H9 (cell line): Measurements from ENCODE around the gene OLFM1. TPM values are rescaled to one million over a fixed set of nuclear protein-coding genes. Genes with fewer than 3 reads are reported as not detected.

Source experiments
- DNase-seq: peaks from one replicate; pipeline ENCODE4 v3.0.0-alpha.2; 2017
- H2AFZ ChIP-seq: one replicate; pipeline ENCODE4 v1.6.1; 2013; ENCODE audit warnings: mild to moderate bottlenecking, low read length, control low read depth, moderate library complexity
- H2AK5ac ChIP-seq: 2 replicates; pipeline ENCODE4 v1.6.1; 2013; ENCODE audit warnings: low read length, control low read depth, mixed read lengths; ENCODE audit not compliant: insufficient read length
- H2BK120ac ChIP-seq: one replicate; pipeline ENCODE4 v1.6.1; 2013; ENCODE audit warnings: low read depth, mild to moderate bottlenecking, low read length, control low read depth, inconsistent platforms; ENCODE audit not compliant: poor library complexity, severe bottlenecking
- H2BK12ac ChIP-seq: 2 replicates; pipeline ENCODE4 v1.6.1; 2013; ENCODE audit warnings: low read length, control low read depth, mixed read lengths, low read depth; ENCODE audit not compliant: insufficient read length
- H2BK15ac ChIP-seq: 2 replicates; pipeline ENCODE4 v1.6.1; 2013; ENCODE audit warnings: low read depth, low read length, control low read depth
- H2BK20ac ChIP-seq: one replicate; pipeline ENCODE4 v1.6.1; 2013; ENCODE audit warnings: low read depth, mild to moderate bottlenecking, low read length, control low read depth, inconsistent platforms; ENCODE audit not compliant: poor library complexity, severe bottlenecking
- H2BK5ac ChIP-seq: 2 replicates; pipeline ENCODE4 v1.6.1; 2013; ENCODE audit warnings: low read length, control low read depth, mixed read lengths; ENCODE audit not compliant: insufficient read length
- H3K14ac ChIP-seq: 2 replicates; pipeline ENCODE4 v1.6.1; 2013; ENCODE audit warnings: low read length, control low read depth; ENCODE audit not compliant: insufficient read depth
- H3K18ac ChIP-seq: 2 replicates; pipeline ENCODE4 v1.6.1; 2013; ENCODE audit warnings: low read depth, mild to moderate bottlenecking, mixed read lengths, low read length, control low read depth; ENCODE audit not compliant: insufficient read length
- H3K23ac ChIP-seq: 2 replicates; pipeline ENCODE4 v1.6.1; 2013; ENCODE audit warnings: low read length, control low read depth, mixed read lengths, low read depth; ENCODE audit not compliant: insufficient read length
- H3K23me2 ChIP-seq: 2 replicates; pipeline ENCODE4 v1.6.1; 2013; ENCODE audit warnings: low read depth, mild to moderate bottlenecking, mixed read lengths, low read length, control low read depth; ENCODE audit not compliant: insufficient read length, poor library complexity, severe bottlenecking
- H3K27ac ChIP-seq: 2 replicates; pipeline ENCODE4 v1.5.1; 2013; ENCODE audit warnings: low read length, control low read depth, mixed read lengths, low read depth; ENCODE audit not compliant: insufficient read length
- H3K27me3 ChIP-seq: 2 replicates; pipeline ENCODE4 v1.6.1; 2013; ENCODE audit warnings: low read length, control low read depth, inconsistent platforms; ENCODE audit not compliant: insufficient read depth
- H3K4ac ChIP-seq: 2 replicates; pipeline ENCODE4 v1.6.1; 2013; ENCODE audit warnings: low read depth, mild to moderate bottlenecking, control low read depth, inconsistent platforms, low read length, moderate library complexity
- H3K4me1 ChIP-seq: 2 replicates; pipeline ENCODE4 v1.6.1; 2013; ENCODE audit warnings: low read length, control low read depth, inconsistent platforms; ENCODE audit not compliant: insufficient read depth
- H3K4me2 ChIP-seq: 2 replicates; pipeline ENCODE4 v1.6.1; 2013; ENCODE audit warnings: low read length, control low read depth, mixed read lengths; ENCODE audit not compliant: insufficient read length, insufficient read depth
- H3K56ac ChIP-seq: 2 replicates; pipeline ENCODE4 v1.6.1; 2013; ENCODE audit warnings: low read depth, mild to moderate bottlenecking, mixed read lengths, low read length, control low read depth; ENCODE audit not compliant: insufficient read length
- H3K79me1 ChIP-seq: 2 replicates; pipeline ENCODE4 v1.6.1; 2013; ENCODE audit warnings: low read depth, mild to moderate bottlenecking, moderate library complexity, low read length, control low read depth, inconsistent platforms; ENCODE audit not compliant: insufficient read depth, poor library complexity, severe bottlenecking
- H3K79me2 ChIP-seq: 2 replicates; pipeline ENCODE4 v1.6.1; 2013; ENCODE audit warnings: low read length, control low read depth, inconsistent platforms; ENCODE audit not compliant: insufficient read depth
- H3K9ac ChIP-seq: 2 replicates; pipeline ENCODE4 v1.6.1; 2013; ENCODE audit warnings: low read length, control low read depth, mixed read lengths; ENCODE audit not compliant: insufficient read length; ENCODE audit errors: extremely low read depth
- H3K9me3 ChIP-seq: one replicate; pipeline ENCODE4 v1.6.1; 2013; ENCODE audit warnings: low read depth, low read length, inconsistent platforms; ENCODE audit not compliant: control insufficient read depth
- H3T11ph ChIP-seq: one replicate; pipeline ENCODE4 v1.6.1; 2013; ENCODE audit warnings: mild to moderate bottlenecking, low read length, control low read depth, inconsistent platforms
- H4K20me1 ChIP-seq: one replicate; pipeline ENCODE4 v1.6.1; 2013; ENCODE audit not compliant: control insufficient read depth, insufficient read length, insufficient read depth
- H4K5ac ChIP-seq: 2 replicates; pipeline ENCODE4 v1.6.1; 2013; ENCODE audit warnings: low read depth, mild to moderate bottlenecking, mixed read lengths, low read length, control low read depth; ENCODE audit not compliant: insufficient read length
- H4K8ac ChIP-seq: replicated peaks from 2 replicates; pipeline ENCODE4 v1.6.1; 2013; ENCODE audit warnings: low read length, control low read depth, mixed read lengths, low read depth; ENCODE audit not compliant: insufficient read length
- H4K91ac ChIP-seq: 2 replicates; pipeline ENCODE4 v1.6.1; 2013; ENCODE audit warnings: low read depth, mild to moderate bottlenecking, moderate library complexity, mixed read lengths, low read length, control low read depth; ENCODE audit not compliant: insufficient read length
- H3K27ac Mint-ChIP-seq, 3 experiments: 2 replicates in 2 of 3; 3 replicates in 1 of 3; pipeline ENCODE4 v1.8.0; 2020 to 2021; ENCODE audit warnings: mixed read lengths in 3 of 3, mild to moderate bottlenecking in 1 of 3, moderate library complexity in 1 of 3
- H3K27me3 Mint-ChIP-seq: 2 replicates; pipeline ENCODE4 v1.8.0; 2021; ENCODE audit warnings: low read depth, mild to moderate bottlenecking, moderate library complexity, mixed read lengths
- H3K36me3 Mint-ChIP-seq, 3 experiments: 2 replicates in 2 of 3; 3 replicates in 1 of 3; pipeline ENCODE4 v1.8.0; 2020 to 2021; ENCODE audit warnings: low read depth in 3 of 3, mixed read lengths in 3 of 3; ENCODE audit not compliant: insufficient read depth in 1 of 3
- H3K4me1 Mint-ChIP-seq, 2 experiments: 2 replicates each; pipeline ENCODE4 v1.8.0; 2020; ENCODE audit warnings: mixed read lengths in 2 of 2
- H3K4me3 Mint-ChIP-seq, 2 experiments: 2 replicates in 1 of 2; 3 replicates in 1 of 2; pipeline ENCODE4 v1.8.0; 2020 to 2021; ENCODE audit warnings: mild to moderate bottlenecking in 2 of 2, mixed read lengths in 2 of 2, moderate library complexity in 1 of 2
- H3K9me3 Mint-ChIP-seq, 2 experiments: 2 replicates in 1 of 2; 3 replicates in 1 of 2; pipeline ENCODE4 v1.8.0; 2020; ENCODE audit warnings: mild to moderate bottlenecking in 2 of 2, mixed read lengths in 2 of 2, moderate library complexity in 1 of 2
- CTCF ChIP-seq: fragments of 200-600 bp; sonication (generic); conservative IDR thresholded peaks from 3 replicates; pipeline ENCODE4 v1.8.0; 2021; ENCODE audit warnings: antibody characterized with exemption, mild to moderate bottlenecking
- WGBS: extraction: QIAGEN DNeasy Blood & Tissue Kit; methylation state at CpG from one replicate; pipeline ENCODE4 v1.1.7; 2013; ENCODE audit warnings: missing lambda C conversion rate, low lambda C conversion rate, mixed read lengths; ENCODE audit not compliant: insufficient read length; ENCODE audit errors: extremely low coverage; 5-methylcytosine and 5-hydroxymethylcytosine counted together
- total RNA-seq: library from RNA; stranded (reverse); gene quantifications from 2 replicates; pipeline ENCODE4 v1.2.1, GENCODE V29; 2021

OLFM1 gene
- total RNA-seq, 1 experiment from 2014 or later, result 34.1 TPM

GRCh38 chr9:135101486-135101885 is 14.0 kb downstream of the OLFM1 start:
- DNase-seq, result no peak
- Histone ChIP-seq H3K23ac (no peak overlapping the region), H4K91ac (no peak overlapping the region), H3K4me1 (no peaks in the 10 kb centered on the region), H3K27me3 (no peaks in the 10 kb centered on the region), H2AFZ (no peak overlapping the region), H3K56ac (no peak overlapping the region), H3K14ac (no peak overlapping the region), H2BK20ac (no peak overlapping the region), H3K9me3 (no peaks in the 10 kb centered on the region), H3K18ac (no peak overlapping the region), H4K8ac (no peak overlapping the region), H3K79me2 (no peaks in the 10 kb centered on the region), H3K27ac (no peak overlapping the region), H2BK12ac (no peak overlapping the region), H2BK5ac (no peak overlapping the region), H2AK5ac (no peak overlapping the region), H2BK120ac (no peak overlapping the region), H4K5ac (no peak overlapping the region), H3T11ph (no peak overlapping the region), H3K4me2 (no peak overlapping the region), H3K4ac (no peak overlapping the region), H4K20me1 (no peaks in the 10 kb centered on the region), H3K23me2 (no peaks in the 10 kb centered on the region), H3K9ac (no peak overlapping the region), H3K79me1 (no peaks in the 10 kb centered on the region), H2BK15ac (no peak overlapping the region)
- Mint-ChIP-seq H3K36me3 (peaks cover 7 to 44% (median 32%) of the 10 kb centered on the region in 3 experiments; a peak in 6 of 7 replicates), H3K4me1 (peaks cover 5 to 20% of the 10 kb centered on the region in 2 experiments), H3K4me3 (no peak overlapping the region), H3K27ac (no peak overlapping the region), H3K27me3 (no peaks in the 10 kb centered on the region), H3K9me3 (no peaks in the 10 kb centered on the region)
- no CpG with 5 or more reads among the region's 11 CpGs for WGBS
- no peak for TF ChIP-seq CTCF
